ENCODE measurements around the gene FBXO31. TPM values are rescaled to one million over a fixed set of nuclear protein-coding genes. Genes with fewer than 3 reads are reported as not detected.

Gene FBXO31
- total and polyA plus RNA-seq, 2 donors (not counting 3 experiments of a cell fraction or from before 2014, with no cell fraction given): 17.1 to 31.8 TPM

- H2AFZ ChIP-seq (ENCODE audit: low read depth, low read length): no peak overlapping the region
- H3K4me3 ChIP-seq (replicated peaks in 1 of 3; ENCODE audit: insufficient read depth in 1 of 3, low read depth in 1 of 3, low read length in 3 of 3): no peak overlapping the region
- H3K9me1 ChIP-seq (replicated peaks; ENCODE audit: control insufficient read depth, extremely low read depth, insufficient read depth, low read length): no peaks in the 10 kb centered on the region
- H3K27me3 ChIP-seq (ENCODE audit: control insufficient read depth in 2 of 2, insufficient read depth in 2 of 2, low read length in 2 of 2): no peaks in the 10 kb centered on the region
- TF ChIP-seq FOS (IDR thresholded peaks at IDR 0.05; ENCODE audit: borderline replicate concordance, insufficient read depth, low read length): no peak
- no peak for TF ChIP-seq POLR2AphosphoS5 (IDR thresholded peaks at IDR 0.05; ENCODE audit: insufficient read depth, low read depth, low read length)
- TF ChIP-seq, protein P1, sequence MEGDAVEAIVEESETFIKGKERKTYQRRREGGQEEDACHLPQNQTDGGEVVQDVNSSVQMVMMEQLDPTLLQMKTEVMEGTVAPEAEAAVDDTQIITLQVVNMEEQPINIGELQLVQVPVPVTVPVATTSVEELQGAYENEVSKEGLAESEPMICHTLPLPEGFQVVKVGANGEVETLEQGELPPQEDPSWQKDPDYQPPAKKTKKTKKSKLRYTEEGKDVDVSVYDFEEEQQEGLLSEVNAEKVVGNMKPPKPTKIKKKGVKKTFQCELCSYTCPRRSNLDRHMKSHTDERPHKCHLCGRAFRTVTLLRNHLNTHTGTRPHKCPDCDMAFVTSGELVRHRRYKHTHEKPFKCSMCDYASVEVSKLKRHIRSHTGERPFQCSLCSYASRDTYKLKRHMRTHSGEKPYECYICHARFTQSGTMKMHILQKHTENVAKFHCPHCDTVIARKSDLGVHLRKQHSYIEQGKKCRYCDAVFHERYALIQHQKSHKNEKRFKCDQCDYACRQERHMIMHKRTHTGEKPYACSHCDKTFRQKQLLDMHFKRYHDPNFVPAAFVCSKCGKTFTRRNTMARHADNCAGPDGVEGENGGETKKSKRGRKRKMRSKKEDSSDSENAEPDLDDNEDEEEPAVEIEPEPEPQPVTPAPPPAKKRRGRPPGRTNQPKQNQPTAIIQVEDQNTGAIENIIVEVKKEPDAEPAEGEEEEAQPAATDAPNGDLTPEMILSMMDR (IDR thresholded peaks at IDR 0.05; ENCODE audit: extremely low read depth in 1 of 2, insufficient read depth in 1 of 2, low read depth in 1 of 2, low read length in 2 of 2): no peak
- TF ChIP-seq EZH2 (IDR thresholded peaks at IDR 0.05; ENCODE audit: borderline replicate concordance, low read depth, low read length, severe bottlenecking): no peak
- no peak for TF ChIP-seq GATA2 (IDR thresholded peaks at IDR 0.05; ENCODE audit: insufficient read depth, insufficient read length, low read depth, low read length)
- no peak for TF ChIP-seq JUN (IDR thresholded peaks at IDR 0.05; ENCODE audit: borderline replicate concordance, insufficient read depth, insufficient read length, low read depth)
- TF ChIP-seq MYC (IDR thresholded peaks at IDR 0.05; ENCODE audit: low read depth, low read length): no peak
- TF ChIP-seq MAX (IDR thresholded peaks at IDR 0.05; ENCODE audit: insufficient read depth, insufficient read length): no peak
- TF ChIP-seq POLR2A (IDR thresholded peaks at IDR 0.05; ENCODE audit: low read depth, low read length): no peak
- no peak overlapping the region for H3K9ac ChIP-seq (replicated peaks; ENCODE audit: extremely low read depth, insufficient read depth, low read length)
- no peaks in the 10 kb centered on the region for H4K20me1 ChIP-seq (replicated peaks; ENCODE audit: control insufficient read depth, extremely low read depth, insufficient read depth, low read length)
- no TSS peak for BruUV-seq (replicated peaks)
- no peak for DNase-seq (ENCODE audit: low read depth, low spot score)
- intact Hi-C loops (cut with micrococcal nuclease): no loop called here
- peaks cover 3 to 20% of the 10 kb centered on the region in 2 experiments for H3K36me3 ChIP-seq (ENCODE audit: control insufficient read depth in 2 of 2, extremely low read depth in 1 of 2, insufficient read depth in 2 of 2, low read length in 2 of 2)
- POLR2A ChIA-PET: no interaction called here
- H3K9me3 ChIP-seq (replicated peaks; ENCODE audit: control insufficient read depth, insufficient read depth, low read length): no peaks in the 10 kb centered on the region
- H3K4me1 ChIP-seq (ENCODE audit: control insufficient read depth, extremely low read depth, insufficient read depth, low read length): peaks cover 7% of the 10 kb centered on the region
- H3K27ac ChIP-seq (ENCODE audit: insufficient read depth, low read depth, low read length): no peak overlapping the region
- FAIRE-seq: no peak
- CTCF ChIA-PET: interaction anchor here (0.9 to 1.9 kb wide), 3 partner anchors 14 to 50 kb away, joined by 3 to 5 read pairs (median 3); no protein-coding TSS in a partner anchor
- H3K79me2 ChIP-seq (ENCODE audit: control insufficient read depth, insufficient read depth, low read length): peaks cover 1% of the 10 kb centered on the region
- dilution Hi-C loops (cut with MboI; ENCODE audit: extremely low pct_ligation_motif_present, low sequenced_read_pairs): no loop called here
- H3K4me2 ChIP-seq (ENCODE audit: insufficient read depth, low read length): no peak overlapping the region
Observed at GRCh38 chr16:87344165-87344930, 39.2 kb downstream of the FBXO31 start.

All from endothelial cell of umbilical vein (primary cell).